Panc1 (cell line): ENCODE results near the gene PANX3. TPM values are rescaled to one million over a fixed set of nuclear protein-coding genes. Genes with fewer than 3 reads are reported as not detected.

ENCODE experiments used
- ATAC-seq: fragments of 200-7000 bp; cut with Tn5 transposase; 2 replicates; pipeline ENCODE4 v1.9.1; 2020; ENCODE audit warnings: mild to moderate bottlenecking, moderate library complexity
- BruUV-seq: library from RNA; stranded (reverse); fragments of 400-500 nt; replicated peaks from 2 replicates; lab custom pipeline; 2021; lab: Mats Ljungman, UMichigan
- CTCF ChIA-PET: fragments of 300-600 bp; sonication (Branson Sonifier 250); formaldehyde crosslinking; loops from one replicate; lab custom pipeline; 2022; ENCODE audit warnings: antibody characterized with exemption; lab: Charles Lee
- POLR2A ChIA-PET: fragments of 300-600 bp; sonication (Branson Sonifier 250); formaldehyde crosslinking; loops from one replicate; lab custom pipeline; 2022; ENCODE audit warnings: antibody characterized with exemption; lab: Charles Lee
- DNase-seq: peaks from one replicate; pipeline ENCODE4 v3.0.0-alpha.2; 2010; ENCODE audit warnings: low read depth, low spot score
- H3K27ac ChIP-seq: 2 replicates; pipeline ENCODE4 v1.5.1; 2011; ENCODE audit warnings: mild to moderate bottlenecking, low read length, inconsistent platforms
- H3K27me3 ChIP-seq: fragments of 200-500 bp; sonication (Bioruptor generic); 2 replicates; pipeline ENCODE4 v1.6.0; 2014; ENCODE audit warnings: low read length, inconsistent platforms; ENCODE audit not compliant: control insufficient read depth, insufficient read depth
- H3K36me3 ChIP-seq: fragments of 200-500 bp; sonication (Bioruptor generic); 2 replicates; pipeline ENCODE4 v1.5.1; 2014; ENCODE audit warnings: inconsistent platforms, mild to moderate bottlenecking, low read length, moderate library complexity; ENCODE audit not compliant: control insufficient read depth, insufficient read depth
- H3K4me1 ChIP-seq: 2 replicates; pipeline ENCODE4 v1.5.1; 2011; ENCODE audit warnings: inconsistent platforms, mild to moderate bottlenecking, low read length, moderate library complexity; ENCODE audit not compliant: control insufficient read depth, insufficient read depth
- H3K4me3 ChIP-seq, 2 experiments: 2 replicates each; pipeline ENCODE4 v1.5.1; 2011 to 2012; ENCODE audit warnings: low read depth in 2 of 2, low read length in 2 of 2, mild to moderate bottlenecking in 2 of 2, inconsistent platforms in 1 of 2, moderate library complexity in 1 of 2
- H3K9me3 ChIP-seq: fragments of 200-500 bp; sonication (Bioruptor generic); 2 replicates; pipeline ENCODE4 v1.5.1; 2014; ENCODE audit warnings: low read depth, mild to moderate bottlenecking, inconsistent platforms, low read length, moderate library complexity; ENCODE audit not compliant: control insufficient read depth, insufficient read depth
- POLR2AphosphoS5 ChIP-seq: IDR thresholded peaks from 2 replicates; pipeline ENCODE4 v1.6.1; 2012; ENCODE audit warnings: mild to moderate bottlenecking, low read depth, low read length, moderate library complexity
- REST ChIP-seq, 2 experiments: IDR thresholded peaks; 2 replicates each; pipeline ENCODE4 v1.6.1; 2011 to 2012; ENCODE audit warnings: low read depth in 2 of 2, control low read depth in 1 of 2, low read length in 1 of 2, mild to moderate bottlenecking in 1 of 2, moderate library complexity in 1 of 2; ENCODE audit not compliant: insufficient read depth in 1 of 2
- SIN3A ChIP-seq: IDR thresholded peaks from 2 replicates; pipeline ENCODE4 v1.6.1; 2012; ENCODE audit warnings: low read depth, mild to moderate bottlenecking, low read length, moderate library complexity, borderline replicate concordance; ENCODE audit not compliant: insufficient read depth
- TCF7L2 ChIP-seq: IDR thresholded peaks from 2 replicates; pipeline ENCODE4 v1.6.1; 2011; ENCODE audit warnings: mild to moderate bottlenecking, low read depth, low read length, inconsistent platforms
- in situ Hi-C: cut with HindIII; loops from 2 replicates; pipeline ENCODE4 v1.10.0; 2016; ENCODE audit warnings: low sequenced_read_pairs, low pct_unique_long_range_greater_than_20kb
- intact Hi-C: fragments of 100-400 bp; cut with micrococcal nuclease; formaldehyde crosslinking; loops from one replicate; pipeline ENCODE4 v1.10.0; 2022; ENCODE audit not compliant: unreplicated experiment
- total RNA-seq: library from RNA; stranded (reverse); gene quantifications from one replicate; pipeline ENCODE4 v1.2.1, GENCODE V29; 2021; ENCODE audit not compliant: unreplicated experiment
- TF ChIP-seq, protein P1 (sequence below): fragments of 450-650 bp; IDR thresholded peaks from 2 replicates; pipeline ENCODE4 v1.5.1; 2017; ENCODE audit warnings: mild to moderate bottlenecking

PANX3 gene
- total RNA-seq, 1 experiment from 2014 or later = not detected

DNA sequence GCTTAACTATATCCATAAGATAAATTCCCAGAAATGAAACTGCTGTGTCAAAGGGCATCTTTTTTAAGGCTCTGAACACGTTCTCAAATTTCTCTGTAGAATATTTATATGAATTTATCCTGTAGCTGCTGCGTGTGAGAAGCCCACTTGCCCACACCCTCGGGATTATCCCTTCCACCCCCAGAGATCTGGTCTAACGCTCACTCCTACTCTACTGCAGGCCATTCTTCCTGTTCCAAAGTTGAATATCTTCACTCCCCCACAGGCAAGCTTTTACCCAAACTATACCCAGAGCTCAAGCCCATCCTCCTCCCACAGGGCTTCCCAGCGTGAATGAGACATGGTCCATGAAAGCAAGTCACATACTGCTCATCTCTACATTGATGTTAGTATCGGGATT lies 37.4 kb downstream of the PANX3 start:
- Histone ChIP-seq H3K9me3 (no peaks in the 10 kb centered on the region), H3K27me3 (no peaks in the 10 kb centered on the region), H3K36me3 (no peaks in the 10 kb centered on the region), H3K4me3 (no peak overlapping the region), H3K4me1 (no peaks in the 10 kb centered on the region), H3K27ac (no peak overlapping the region)
- TF ChIP-seq, protein P1, sequence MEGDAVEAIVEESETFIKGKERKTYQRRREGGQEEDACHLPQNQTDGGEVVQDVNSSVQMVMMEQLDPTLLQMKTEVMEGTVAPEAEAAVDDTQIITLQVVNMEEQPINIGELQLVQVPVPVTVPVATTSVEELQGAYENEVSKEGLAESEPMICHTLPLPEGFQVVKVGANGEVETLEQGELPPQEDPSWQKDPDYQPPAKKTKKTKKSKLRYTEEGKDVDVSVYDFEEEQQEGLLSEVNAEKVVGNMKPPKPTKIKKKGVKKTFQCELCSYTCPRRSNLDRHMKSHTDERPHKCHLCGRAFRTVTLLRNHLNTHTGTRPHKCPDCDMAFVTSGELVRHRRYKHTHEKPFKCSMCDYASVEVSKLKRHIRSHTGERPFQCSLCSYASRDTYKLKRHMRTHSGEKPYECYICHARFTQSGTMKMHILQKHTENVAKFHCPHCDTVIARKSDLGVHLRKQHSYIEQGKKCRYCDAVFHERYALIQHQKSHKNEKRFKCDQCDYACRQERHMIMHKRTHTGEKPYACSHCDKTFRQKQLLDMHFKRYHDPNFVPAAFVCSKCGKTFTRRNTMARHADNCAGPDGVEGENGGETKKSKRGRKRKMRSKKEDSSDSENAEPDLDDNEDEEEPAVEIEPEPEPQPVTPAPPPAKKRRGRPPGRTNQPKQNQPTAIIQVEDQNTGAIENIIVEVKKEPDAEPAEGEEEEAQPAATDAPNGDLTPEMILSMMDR = no peak
- TF ChIP-seq REST (IDR thresholded peaks at IDR 0.05; ENCODE audit: insufficient read depth in 1 of 2, low read depth in 2 of 2, low read length in 1 of 2) (no peak), POLR2AphosphoS5 (no peak), TCF7L2 (no peak), SIN3A (no peak)
- ChIA-PET POLR2A (interaction anchor here (0.6 kb wide), 1 partner anchor 685 kb away, joined by 6 read pairs; no protein-coding TSS in a partner anchor), CTCF (no interaction called here)
- no peak for DNase-seq
- no TSS peak for BruUV-seq
- intact Hi-C loops (no loop called here), in situ Hi-C loops (no loop called here)
- no peak for ATAC-seq

DNA sequence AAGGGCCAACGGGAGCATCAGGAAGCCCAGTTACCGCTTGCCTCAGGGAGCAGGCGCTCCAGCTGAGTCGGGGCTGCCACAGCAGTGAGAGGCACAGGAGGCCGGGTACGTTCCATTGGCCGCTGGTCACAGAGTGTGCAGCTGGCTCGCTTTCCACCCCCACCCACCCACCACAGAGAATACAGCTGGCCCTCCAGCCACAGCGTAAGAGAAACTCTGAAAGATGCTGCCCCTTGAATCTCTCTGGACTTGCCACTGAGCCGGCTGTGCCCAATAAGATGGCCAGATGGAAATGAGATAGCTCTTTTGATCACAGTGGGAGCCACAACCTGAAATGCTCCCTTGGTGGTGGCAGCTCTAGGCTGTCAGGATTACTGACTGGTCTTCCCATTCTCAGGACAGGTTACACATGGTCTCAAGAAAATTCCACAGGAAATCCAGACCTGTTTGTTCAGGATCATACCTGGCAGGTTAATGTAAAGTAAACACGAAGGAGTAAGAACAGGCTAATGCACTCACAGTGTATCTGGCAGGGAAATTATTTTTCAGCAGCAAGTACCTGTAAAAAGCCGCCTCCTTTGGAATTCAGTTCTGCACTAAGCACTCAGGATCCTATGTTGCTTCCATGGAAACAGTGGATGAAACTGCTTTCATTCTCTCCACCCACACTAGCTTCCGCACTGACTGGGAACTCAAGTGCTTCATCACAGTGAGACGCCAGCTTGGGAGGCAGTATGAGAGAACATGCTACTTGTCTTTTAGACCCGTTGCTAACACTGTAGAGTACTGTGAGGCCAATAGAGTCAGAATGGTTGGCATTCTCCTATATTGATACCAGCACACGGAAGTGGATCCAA lies 45.8 kb downstream of the PANX3 start:
- in situ Hi-C loops = no loop called here
- no peaks in the 10 kb centered on the region for H3K27me3 ChIP-seq
- BruUV-seq = no TSS peak
- TF ChIP-seq TCF7L2 (no peak), POLR2AphosphoS5 (no peak), SIN3A (no peak), REST (IDR thresholded peaks at IDR 0.05; ENCODE audit: insufficient read depth in 1 of 2, low read depth in 2 of 2, low read length in 1 of 2) (no peak)
- TF ChIP-seq, protein P1 = no peak
- ATAC-seq (no peak), DNase-seq (no peak)
- CTCF ChIA-PET = no interaction called here
- H3K36me3 ChIP-seq = no peaks in the 10 kb centered on the region
- intact Hi-C loops = no loop called here
- H3K4me1 ChIP-seq = no peaks in the 10 kb centered on the region
- H3K27ac ChIP-seq = no peak overlapping the region
- no peaks in the 10 kb centered on the region for H3K9me3 ChIP-seq
- POLR2A ChIA-PET = interaction anchor here (0.6 kb wide), 1 partner anchor 1321 kb away, joined by 5 read pairs; no protein-coding TSS in a partner anchor
- H3K4me3 ChIP-seq = no peak overlapping the region
